ENCODE data around the gene MBTPS1. TPM values are rescaled to one million over a fixed set of nuclear protein-coding genes. Genes with fewer than 3 reads are reported as not detected.

The MBTPS1 gene
- total and polyA plus RNA-seq, 4 donors, result 21.1 to 65.0 (median 30.8) TPM

DNA sequence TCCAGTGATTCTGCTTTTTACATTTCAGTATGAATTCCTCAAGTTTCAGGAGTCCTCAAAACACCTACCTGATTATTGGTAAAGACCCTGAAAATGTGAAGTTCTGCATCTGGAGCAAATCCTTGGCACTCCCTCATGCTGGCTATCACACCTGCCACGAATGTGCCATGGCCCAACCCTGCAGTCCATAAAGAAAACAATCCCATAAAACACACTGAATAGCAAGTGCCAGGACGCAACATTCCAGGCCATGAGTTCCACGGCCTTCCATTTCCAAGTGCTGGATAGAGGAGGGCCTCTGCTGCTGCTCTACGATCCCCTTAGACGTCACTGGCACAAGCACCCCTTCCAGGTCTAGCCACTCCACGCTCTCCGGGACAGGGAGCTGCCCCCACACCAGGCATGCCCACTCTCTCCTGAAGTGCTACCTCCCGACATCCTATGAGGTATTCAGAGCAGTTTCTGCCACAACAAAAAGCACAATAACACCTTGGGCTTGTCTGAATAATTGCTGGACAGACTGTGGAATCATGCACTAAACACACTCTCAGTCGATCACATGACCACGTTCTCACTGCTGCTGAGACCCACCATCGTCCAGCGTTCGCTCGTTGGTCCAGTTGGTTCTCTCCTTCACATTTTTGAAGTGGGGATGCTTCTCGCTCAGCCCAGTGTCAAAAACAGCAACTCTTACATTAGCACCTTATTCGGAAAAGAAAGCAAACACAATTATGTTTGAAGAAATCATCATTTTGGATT lies 23.4 kb downstream of the MBTPS1 start (continued):
- TF ChIP-seq, protein P1, sequence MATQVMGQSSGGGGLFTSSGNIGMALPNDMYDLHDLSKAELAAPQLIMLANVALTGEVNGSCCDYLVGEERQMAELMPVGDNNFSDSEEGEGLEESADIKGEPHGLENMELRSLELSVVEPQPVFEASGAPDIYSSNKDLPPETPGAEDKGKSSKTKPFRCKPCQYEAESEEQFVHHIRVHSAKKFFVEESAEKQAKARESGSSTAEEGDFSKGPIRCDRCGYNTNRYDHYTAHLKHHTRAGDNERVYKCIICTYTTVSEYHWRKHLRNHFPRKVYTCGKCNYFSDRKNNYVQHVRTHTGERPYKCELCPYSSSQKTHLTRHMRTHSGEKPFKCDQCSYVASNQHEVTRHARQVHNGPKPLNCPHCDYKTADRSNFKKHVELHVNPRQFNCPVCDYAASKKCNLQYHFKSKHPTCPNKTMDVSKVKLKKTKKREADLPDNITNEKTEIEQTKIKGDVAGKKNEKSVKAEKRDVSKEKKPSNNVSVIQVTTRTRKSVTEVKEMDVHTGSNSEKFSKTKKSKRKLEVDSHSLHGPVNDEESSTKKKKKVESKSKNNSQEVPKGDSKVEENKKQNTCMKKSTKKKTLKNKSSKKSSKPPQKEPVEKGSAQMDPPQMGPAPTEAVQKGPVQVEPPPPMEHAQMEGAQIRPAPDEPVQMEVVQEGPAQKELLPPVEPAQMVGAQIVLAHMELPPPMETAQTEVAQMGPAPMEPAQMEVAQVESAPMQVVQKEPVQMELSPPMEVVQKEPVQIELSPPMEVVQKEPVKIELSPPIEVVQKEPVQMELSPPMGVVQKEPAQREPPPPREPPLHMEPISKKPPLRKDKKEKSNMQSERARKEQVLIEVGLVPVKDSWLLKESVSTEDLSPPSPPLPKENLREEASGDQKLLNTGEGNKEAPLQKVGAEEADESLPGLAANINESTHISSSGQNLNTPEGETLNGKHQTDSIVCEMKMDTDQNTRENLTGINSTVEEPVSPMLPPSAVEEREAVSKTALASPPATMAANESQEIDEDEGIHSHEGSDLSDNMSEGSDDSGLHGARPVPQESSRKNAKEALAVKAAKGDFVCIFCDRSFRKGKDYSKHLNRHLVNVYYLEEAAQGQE (IDR thresholded peaks at IDR 0.05), result no peak
- no peak for TF ChIP-seq HNF4G (IDR thresholded peaks at IDR 0.05)
- TF ChIP-seq SP1 (IDR thresholded peaks at IDR 0.05), result no peak

DNA sequence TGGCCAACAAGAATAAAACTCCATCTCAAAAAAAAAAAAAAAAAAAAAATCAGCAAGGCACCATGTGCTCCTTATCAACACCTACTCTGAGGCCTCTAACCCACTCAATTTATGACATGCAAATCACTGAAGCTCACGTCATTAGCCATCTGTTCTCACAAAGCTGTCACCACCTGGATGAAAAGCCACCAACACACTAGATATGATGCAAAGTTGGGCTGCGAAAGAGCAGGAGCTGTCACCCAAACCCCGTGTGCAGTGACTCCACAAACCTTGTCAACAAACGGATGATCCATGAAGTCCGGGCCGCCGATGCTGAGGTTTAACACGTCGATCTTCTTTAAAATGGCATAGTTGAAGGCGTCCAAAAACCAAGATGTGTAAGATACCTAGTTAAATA lies 25.3 kb downstream of the MBTPS1 start:
- H3K27me3 ChIP-seq (ENCODE audit: control insufficient read depth in 4 of 4, insufficient read depth in 4 of 4, low read length in 3 of 4), result no peaks in the 10 kb centered on the region
- H3K4me3 ChIP-seq (ENCODE audit: low read depth in 1 of 3, low read length in 3 of 3), result no peak overlapping the region
- no peak overlapping the region for H3K9ac ChIP-seq (ENCODE audit: low read depth in 1 of 2, low read length in 2 of 2)
- peaks cover 3 to 91% (median 67%) of the 10 kb centered on the region in 4 donors for H3K36me3 ChIP-seq (ENCODE audit: control insufficient read depth in 4 of 4, insufficient read depth in 3 of 4, low read depth in 1 of 4, low read length in 3 of 4)
- TF ChIP-seq RAD21 (IDR thresholded peaks at IDR 0.05) (no peak), SP1 (IDR thresholded peaks at IDR 0.05) (no peak), TAF1 (conservative IDR thresholded peaks at IDR 0.05) (no peak), RXRA (IDR thresholded peaks at IDR 0.05) (no peak), NR2F2 (IDR thresholded peaks at IDR 0.05) (no peak)
- TF ChIP-seq, protein P2, sequence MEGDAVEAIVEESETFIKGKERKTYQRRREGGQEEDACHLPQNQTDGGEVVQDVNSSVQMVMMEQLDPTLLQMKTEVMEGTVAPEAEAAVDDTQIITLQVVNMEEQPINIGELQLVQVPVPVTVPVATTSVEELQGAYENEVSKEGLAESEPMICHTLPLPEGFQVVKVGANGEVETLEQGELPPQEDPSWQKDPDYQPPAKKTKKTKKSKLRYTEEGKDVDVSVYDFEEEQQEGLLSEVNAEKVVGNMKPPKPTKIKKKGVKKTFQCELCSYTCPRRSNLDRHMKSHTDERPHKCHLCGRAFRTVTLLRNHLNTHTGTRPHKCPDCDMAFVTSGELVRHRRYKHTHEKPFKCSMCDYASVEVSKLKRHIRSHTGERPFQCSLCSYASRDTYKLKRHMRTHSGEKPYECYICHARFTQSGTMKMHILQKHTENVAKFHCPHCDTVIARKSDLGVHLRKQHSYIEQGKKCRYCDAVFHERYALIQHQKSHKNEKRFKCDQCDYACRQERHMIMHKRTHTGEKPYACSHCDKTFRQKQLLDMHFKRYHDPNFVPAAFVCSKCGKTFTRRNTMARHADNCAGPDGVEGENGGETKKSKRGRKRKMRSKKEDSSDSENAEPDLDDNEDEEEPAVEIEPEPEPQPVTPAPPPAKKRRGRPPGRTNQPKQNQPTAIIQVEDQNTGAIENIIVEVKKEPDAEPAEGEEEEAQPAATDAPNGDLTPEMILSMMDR (IDR thresholded peaks at IDR 0.05; ENCODE audit: low read depth, low read length, missing input control), result no peak
- H3K27ac ChIP-seq (ENCODE audit: low read depth in 1 of 2, low read length in 2 of 2), result no peak overlapping the region
- DNase-seq (ENCODE audit: low spot score), result no peak
- 95% methylated on average over 10 of the region's 10 CpGs for WGBS
- H3K9me3 ChIP-seq (ENCODE audit: control insufficient read depth in 4 of 4, low read length in 3 of 4), result no peaks in the 10 kb centered on the region
- H3K4me1 ChIP-seq (ENCODE audit: control insufficient read depth in 4 of 4, insufficient read depth in 4 of 4, low read length in 3 of 4), result peaks cover 0 to 5% (median 4%) of the 10 kb centered on the region in 4 donors

DNA sequence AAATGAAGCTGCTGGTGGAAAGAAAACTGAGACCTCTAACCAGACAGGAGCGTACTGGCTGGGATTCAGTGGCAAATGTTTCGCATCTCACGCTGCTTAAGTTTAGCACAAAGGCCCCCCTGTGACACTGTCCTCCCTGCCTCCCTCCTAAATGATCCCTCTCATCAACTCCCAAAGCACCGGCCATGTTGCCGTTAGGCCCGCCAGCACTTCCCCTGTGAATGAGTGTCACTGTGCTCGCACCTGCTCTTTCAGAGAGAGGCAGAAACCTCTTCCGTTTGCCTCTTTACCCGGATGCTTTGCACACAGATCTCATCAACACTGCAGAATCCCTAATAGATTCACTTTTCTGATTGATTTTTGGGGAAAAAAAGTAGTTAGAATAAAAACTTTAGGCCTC lies 26.5 kb downstream of the MBTPS1 start:
- Histone ChIP-seq H3K9me3 (ENCODE audit: control insufficient read depth in 4 of 4, low read length in 3 of 4) (no peaks in the 10 kb centered on the region), H3K9ac (ENCODE audit: low read depth in 1 of 2, low read length in 2 of 2) (no peak overlapping the region), H3K4me3 (ENCODE audit: low read depth in 1 of 3, low read length in 3 of 3) (no peak overlapping the region), H3K27me3 (ENCODE audit: control insufficient read depth in 4 of 4, insufficient read depth in 4 of 4, low read length in 3 of 4) (no peaks in the 10 kb centered on the region), H3K4me1 (ENCODE audit: control insufficient read depth in 4 of 4, insufficient read depth in 4 of 4, low read length in 3 of 4) (no peaks in the 10 kb centered on the region), H3K36me3 (ENCODE audit: control insufficient read depth in 4 of 4, insufficient read depth in 3 of 4, low read depth in 1 of 4, low read length in 3 of 4) (peaks cover 3 to 90% (median 66%) of the 10 kb centered on the region in 4 donors), H3K27ac (ENCODE audit: low read depth in 1 of 2, low read length in 2 of 2) (no peak overlapping the region)
- no peak for DNase-seq (ENCODE audit: low spot score)
- 93% methylated on average over 9 of the region's 9 CpGs for WGBS
- no peak for TF ChIP-seq HNF4A (conservative IDR thresholded peaks at IDR 0.05)
- TF ChIP-seq NR2F2 (IDR thresholded peaks at IDR 0.05), result no peak
- TF ChIP-seq YY1 (IDR thresholded peaks at IDR 0.05), result no peak
- no peak for TF ChIP-seq RAD21 (IDR thresholded peaks at IDR 0.05)
- no peak for TF ChIP-seq SP1 (IDR thresholded peaks at IDR 0.05)
- no peak for TF ChIP-seq ATF3 (IDR thresholded peaks at IDR 0.05)
- no peak for TF ChIP-seq RXRA (IDR thresholded peaks at IDR 0.05)
- no peak for TF ChIP-seq EGR1 (IDR thresholded peaks at IDR 0.05; ENCODE audit: low read depth in 2 of 2)
- TF ChIP-seq TAF1 (conservative IDR thresholded peaks at IDR 0.05), result no peak
- TF ChIP-seq MAX (IDR thresholded peaks at IDR 0.05), result no peak
- no peak for TF ChIP-seq FOXA1 (IDR thresholded peaks at IDR 0.05)
- TF ChIP-seq, protein P3, sequence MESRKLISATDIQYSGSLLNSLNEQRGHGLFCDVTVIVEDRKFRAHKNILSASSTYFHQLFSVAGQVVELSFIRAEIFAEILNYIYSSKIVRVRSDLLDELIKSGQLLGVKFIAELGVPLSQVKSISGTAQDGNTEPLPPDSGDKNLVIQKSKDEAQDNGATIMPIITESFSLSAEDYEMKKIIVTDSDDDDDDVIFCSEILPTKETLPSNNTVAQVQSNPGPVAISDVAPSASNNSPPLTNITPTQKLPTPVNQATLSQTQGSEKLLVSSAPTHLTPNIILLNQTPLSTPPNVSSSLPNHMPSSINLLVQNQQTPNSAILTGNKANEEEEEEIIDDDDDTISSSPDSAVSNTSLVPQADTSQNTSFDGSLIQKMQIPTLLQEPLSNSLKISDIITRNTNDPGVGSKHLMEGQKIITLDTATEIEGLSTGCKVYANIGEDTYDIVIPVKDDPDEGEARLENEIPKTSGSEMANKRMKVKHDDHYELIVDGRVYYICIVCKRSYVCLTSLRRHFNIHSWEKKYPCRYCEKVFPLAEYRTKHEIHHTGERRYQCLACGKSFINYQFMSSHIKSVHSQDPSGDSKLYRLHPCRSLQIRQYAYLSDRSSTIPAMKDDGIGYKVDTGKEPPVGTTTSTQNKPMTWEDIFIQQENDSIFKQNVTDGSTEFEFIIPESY (IDR thresholded peaks at IDR 0.05), result no peak
- TF ChIP-seq, protein P1 (IDR thresholded peaks at IDR 0.05), result no peak
- TF ChIP-seq JUND (IDR thresholded peaks at IDR 0.05), result no peak

Measured in liver (tissue), 9 donors.